ENCODE data around the gene DNAI7. TPM values are rescaled to one million over a fixed set of nuclear protein-coding genes. Genes with fewer than 3 reads are reported as not detected.

The DNAI7 gene
- total RNA-seq, 1 donor from 2014 or later = 0.24 TPM

GRCh38 chr12:25100194-25101091 is 94.5 kb downstream of the DNAI7 start:
- DNase-seq (ENCODE audit: low spot score) = no peak

- DNase-seq (ENCODE audit: low spot score) = no peak
Measured at GRCh38 chr12:25099010-25099409, 96.0 kb downstream of the DNAI7 start.

GRCh38 chr12:25089738-25090137 is 105.2 kb downstream of the DNAI7 start:
- DNase-seq (ENCODE audit: low spot score) = no peak

- no peak for DNase-seq (ENCODE audit: low spot score)
Measured at GRCh38 chr12:25087596-25087995, 107.4 kb downstream of the DNAI7 start.

- no peak for DNase-seq (ENCODE audit: low spot score)
Measured at GRCh38 chr12:25084816-25085215, 110.1 kb downstream of the DNAI7 start.

- no peak for DNase-seq (ENCODE audit: low spot score)
Measured at GRCh38 chr12:25083211-25083610, 111.7 kb downstream of the DNAI7 start.

- DNase-seq (ENCODE audit: low spot score) = no peak
Measured at GRCh38 chr12:25082628-25083027, 112.3 kb downstream of the DNAI7 start.

- DNase-seq (ENCODE audit: low spot score) = no peak
Measured at GRCh38 chr12:25079393-25079792, 115.6 kb downstream of the DNAI7 start.

GRCh38 chr12:25074954-25075353 is 120.0 kb downstream of the DNAI7 start:
- DNase-seq (ENCODE audit: low spot score) = no peak

GRCh38 chr12:25074113-25074512 is 120.8 kb downstream of the DNAI7 start:
- no peak for DNase-seq (ENCODE audit: low spot score)

GRCh38 chr12:25072906-25073650 is 121.9 kb downstream of the DNAI7 start:
- DNase-seq (ENCODE audit: low spot score) = no peak

GRCh38 chr12:25071366-25071765 is 123.6 kb downstream of the DNAI7 start:
- no peak for DNase-seq (ENCODE audit: low spot score)

- DNase-seq (ENCODE audit: low spot score) = no peak
Measured at GRCh38 chr12:25069224-25069623, 125.7 kb downstream of the DNAI7 start.

GRCh38 chr12:25065035-25065434 is 129.9 kb downstream of the DNAI7 start:
- no peak for DNase-seq (ENCODE audit: low spot score)

GRCh38 chr12:25063873-25064628 is 130.9 kb downstream of the DNAI7 start:
- no peak for DNase-seq (ENCODE audit: low spot score)

GRCh38 chr12:25058658-25059058 is 136.3 kb downstream of the DNAI7 start:
- no peak for DNase-seq (ENCODE audit: low spot score)

Other genes starting within 250 kb of the DNAI7 start
- gene BCAT1, start 246.1 kb downstream of the DNAI7 start, total RNA-seq (ENCODE audit: insufficient read depth, low replicate concordance) = 122 TPM
- 50.8 TPM for gene ETFRF1, start 77 bp upstream of the DNAI7 start, total RNA-seq (ENCODE audit: insufficient read depth, low replicate concordance)
- gene KRAS, start 55.8 kb upstream of the DNAI7 start, total RNA-seq (ENCODE audit: insufficient read depth, low replicate concordance) = 27.4 TPM